ENCODE measurements around the gene DGKB. TPM values are rescaled to one million over a fixed set of nuclear protein-coding genes. Genes with fewer than 3 reads are reported as not detected.

The DGKB gene
- polyA plus RNA-seq, 1 of the 3 experiments (the other 2 are of a cell fraction), result 2.1 TPM

- ChIA-PET POLR2A (no interaction called here), CTCF (interaction anchor here (1.2 kb wide), 1 partner anchor 19 kb away, joined by 4 read pairs; no protein-coding TSS in a partner anchor)
- peaks cover 12% of the 10 kb centered on the region for H3F3A ChIP-seq (replicated peaks; ENCODE audit: insufficient read depth)
- H2AFZ ChIP-seq (ENCODE audit: low read depth), result no peak overlapping the region
- DNase-seq, result no peak
- no peaks in the 10 kb centered on the region for H3K9me2 ChIP-seq
- no peak for TF ChIP-seq NFIC (IDR thresholded peaks at IDR 0.05; ENCODE audit: borderline replicate concordance)
- no peak for TF ChIP-seq PBX3 (IDR thresholded peaks at IDR 0.05)
- TF ChIP-seq FOXM1 (IDR thresholded peaks at IDR 0.05; ENCODE audit: low read depth), result no peak
- no peak for TF ChIP-seq REST (IDR thresholded peaks at IDR 0.05; ENCODE audit: low read depth, low read length)
- no peak for TF ChIP-seq IRF3 (IDR thresholded peaks at IDR 0.05; ENCODE audit: low read depth, low read length)
- no peak for TF ChIP-seq FOXJ3 (CRISPR knock-in tag; IDR thresholded peaks at IDR 0.05)
- no peak for TF ChIP-seq MEF2A (IDR thresholded peaks at IDR 0.05; ENCODE audit: borderline replicate concordance, low read depth)
- no peak for TF ChIP-seq GATA2 (CRISPR knock-in tag; IDR thresholded peaks at IDR 0.05)
- TF ChIP-seq MXI1 (IDR thresholded peaks at IDR 0.05; ENCODE audit: low read depth, low read length), result no peak
- TF ChIP-seq RCOR1 (IDR thresholded peaks at IDR 0.05; ENCODE audit: low read length), result no peak
- no peak for TF ChIP-seq TAF1 (IDR thresholded peaks at IDR 0.05; ENCODE audit: borderline replicate concordance, low read depth, low read length)
- no peak for TF ChIP-seq JUND (IDR thresholded peaks at IDR 0.05)
- TF ChIP-seq SIN3A (IDR thresholded peaks at IDR 0.05; ENCODE audit: borderline replicate concordance, low read depth, low read length), result no peak
- no peak for TF ChIP-seq CTCF (IDR thresholded peaks at IDR 0.05)
- no peak for TF ChIP-seq TEAD4 (IDR thresholded peaks at IDR 0.05; ENCODE audit: borderline replicate concordance, insufficient read depth)
- no peak for TF ChIP-seq ELF1 (IDR thresholded peaks at IDR 0.05)
- TF ChIP-seq TCF12 (IDR thresholded peaks at IDR 0.05), result no peak
- no peaks in the 10 kb centered on the region for H3K27me3 ChIP-seq (ENCODE audit: insufficient read depth)
- no peak overlapping the region for H3K27ac ChIP-seq (ENCODE audit: low read depth in 2 of 2, low read length in 1 of 2)
- no peaks in the 10 kb centered on the region for H3K9me3 ChIP-seq
- H3K4me1 ChIP-seq (ENCODE audit: control insufficient read depth in 1 of 2, insufficient read depth in 2 of 2, low read depth in 1 of 2, low read length in 1 of 2), result peaks cover 9 to 27% of the 10 kb centered on the region in 2 experiments
- no peak overlapping the region for H3K4me3 ChIP-seq (ENCODE audit: low read depth in 2 of 2, low read length in 1 of 2)
- no peaks in the 10 kb centered on the region for H3K79me2 ChIP-seq (ENCODE audit: insufficient read depth)
- WGBS (ENCODE audit: low lambda C conversion rate), result 90% methylated on average over 4 of the region's 4 CpGs
- no peaks in the 10 kb centered on the region for H4K20me1 ChIP-seq (ENCODE audit: insufficient read depth)
- H3K9ac ChIP-seq, result no peak overlapping the region
- H3K36me3 ChIP-seq (replicated peaks in 1 of 2; ENCODE audit: control insufficient read depth in 1 of 2, insufficient read depth in 2 of 2, low read length in 1 of 2), result no peaks in the 10 kb centered on the region
- no peak overlapping the region for H3K4me2 ChIP-seq
Measured at GRCh38 chr7:14195079-14195478, 707.5 kb downstream of the DGKB start.

Measured in SK-N-SH (cell line).